Neuronal stem cell (in vitro differentiated cells): ENCODE measurements around the gene EMILIN1.
"Not testable (repeated sequence)": the region's sequence is repeated elsewhere in the genome, so short reads cannot be mapped to it uniquely, and the experiment has no call there.

ENCODE experiments used
- DNase-seq: peaks from one replicate; pipeline ENCODE4 v3.0.0-alpha.2; 2013; ENCODE audit warnings: low spot score
- H2AFZ ChIP-seq: one replicate; pipeline ENCODE4 v1.6.1; 2013; ENCODE audit warnings: mild to moderate bottlenecking, low read length, inconsistent platforms
- H2AK5ac ChIP-seq: 2 replicates; pipeline ENCODE4 v1.6.1; 2013; ENCODE audit warnings: low read depth, mild to moderate bottlenecking, inconsistent platforms, low read length, moderate library complexity, mixed read lengths
- H2BK120ac ChIP-seq: 2 replicates; pipeline ENCODE4 v1.6.1; 2013; ENCODE audit warnings: low read depth, mild to moderate bottlenecking, inconsistent platforms, low read length, moderate library complexity, mixed read lengths
- H2BK12ac ChIP-seq: one replicate; pipeline ENCODE4 v1.6.1; 2013; ENCODE audit warnings: low read length, inconsistent platforms
- H2BK15ac ChIP-seq: 2 replicates; pipeline ENCODE4 v1.6.1; 2013; ENCODE audit warnings: mild to moderate bottlenecking, low read length, inconsistent platforms, mixed read lengths
- H2BK5ac ChIP-seq: one replicate; pipeline ENCODE4 v1.6.1; 2013; ENCODE audit warnings: inconsistent platforms, mild to moderate bottlenecking, low read length, moderate library complexity
- H3K14ac ChIP-seq: one replicate; pipeline ENCODE4 v1.6.1; 2013; ENCODE audit warnings: low read length, inconsistent platforms
- H3K18ac ChIP-seq: 2 replicates; pipeline ENCODE4 v1.6.1; 2013; ENCODE audit warnings: low read length, inconsistent platforms
- H3K23ac ChIP-seq: 2 replicates; pipeline ENCODE4 v1.6.1; 2013; ENCODE audit warnings: low read depth, mild to moderate bottlenecking, mixed read lengths, low read length, inconsistent platforms; ENCODE audit not compliant: poor library complexity
- H3K27ac ChIP-seq: replicated peaks from 3 replicates; pipeline ENCODE4 v1.5.1; 2013; ENCODE audit warnings: low read length, inconsistent platforms
- H3K27me3 ChIP-seq, 3 experiments: 2 replicates each; pipeline ENCODE4 v1.6.1; 2013; ENCODE audit warnings: low read length in 3 of 3, mild to moderate bottlenecking in 2 of 3, inconsistent platforms in 1 of 3, low read depth in 1 of 3, mixed read lengths in 1 of 3, moderate library complexity in 1 of 3; ENCODE audit not compliant: control insufficient read depth in 3 of 3, insufficient read depth in 3 of 3
- H3K36me3 ChIP-seq, 2 donors: replicated peaks in 1 of 2; 2 replicates each; pipeline ENCODE4 v1.6.1; 2013; ENCODE audit warnings: low read length in 2 of 2; ENCODE audit not compliant: control insufficient read depth in 2 of 2, insufficient read depth in 2 of 2
- H3K4ac ChIP-seq: 2 replicates; pipeline ENCODE4 v1.6.1; 2013; ENCODE audit warnings: inconsistent platforms, mild to moderate bottlenecking, low read length, moderate library complexity
- H3K4me1 ChIP-seq, 2 donors: 1 replicate in 1 of 2; 2 replicates in 1 of 2; pipeline ENCODE4 v1.6.1; 2013; ENCODE audit warnings: low read length in 2 of 2, low read depth in 1 of 2; ENCODE audit not compliant: control insufficient read depth in 2 of 2, insufficient read depth in 1 of 2
- H3K4me2 ChIP-seq: one replicate; pipeline ENCODE4 v1.6.1; 2013; ENCODE audit warnings: mild to moderate bottlenecking, low read length, inconsistent platforms; ENCODE audit not compliant: insufficient read depth, poor library complexity, severe bottlenecking
- H3K4me3 ChIP-seq, 2 donors: 2 replicates each; pipeline ENCODE4 v1.5.1; 2013; ENCODE audit warnings: low read length in 2 of 2, mild to moderate bottlenecking in 2 of 2, inconsistent platforms in 1 of 2, moderate library complexity in 1 of 2
- H3K79me1 ChIP-seq: one replicate; pipeline ENCODE4 v1.6.1; 2013; ENCODE audit warnings: low read depth, mild to moderate bottlenecking, inconsistent platforms, low read length, moderate library complexity
- H3K9ac ChIP-seq: one replicate; pipeline ENCODE4 v1.6.1; 2013; ENCODE audit warnings: mild to moderate bottlenecking, low read depth, low read length, inconsistent platforms; ENCODE audit not compliant: poor library complexity
- H3K9me3 ChIP-seq, 2 donors: replicated peaks in 1 of 2; 2 replicates each; pipeline versions ENCODE3 to v1.6.1; 2013; ENCODE audit warnings: low read length in 2 of 2, mild to moderate bottlenecking in 2 of 2, inconsistent platforms in 1 of 2, low read depth in 1 of 2, mixed read lengths in 1 of 2, moderate library complexity in 1 of 2; ENCODE audit not compliant: control insufficient read depth in 2 of 2, insufficient read depth in 1 of 2
- H4K8ac ChIP-seq: one replicate; pipeline ENCODE4 v1.6.1; 2013; ENCODE audit warnings: low read depth, mild to moderate bottlenecking, inconsistent platforms, low read length, moderate library complexity
- H4K91ac ChIP-seq: one replicate; pipeline ENCODE4 v1.6.1; 2013; ENCODE audit warnings: low read length, low read depth, mild to moderate bottlenecking, inconsistent platforms; ENCODE audit not compliant: poor library complexity
- WGBS, 2 donors: extraction: QIAGEN DNeasy Blood & Tissue Kit; methylation state at CpG; one replicate each; pipeline ENCODE4 v1.1.7; 2013; ENCODE audit warnings: missing lambda C conversion rate in 2 of 2, mixed read lengths in 1 of 2; ENCODE audit not compliant: insufficient read length in 2 of 2, insufficient replicate concordance in 1 of 2; ENCODE audit errors: extremely low coverage in 2 of 2; 5-methylcytosine and 5-hydroxymethylcytosine counted together

The EMILIN1 gene

GRCh38 chr2:27111392-27112078 is 33.1 kb downstream of the EMILIN1 start:
- H3K79me1 ChIP-seq, H3K23ac ChIP-seq, H2BK12ac ChIP-seq: not testable (repeated sequence)

GRCh38 chr2:27115519-27115918 is 37.1 kb downstream of the EMILIN1 start:
- Histone ChIP-seq H2AK5ac (no peak overlapping the region), H3K4me1 (peaks cover 5 to 6% of the 10 kb centered on the region in 2 donors), H3K9me3 (peaks cover 0 to 4% of the 10 kb centered on the region in 2 donors), H2BK120ac (no peak overlapping the region), H3K14ac (no peak overlapping the region), H3K18ac (no peak overlapping the region), H3K4ac (no peak overlapping the region), H3K4me3 (no peak overlapping the region), H3K79me1 (no peaks in the 10 kb centered on the region), H3K9ac (no peak overlapping the region), H2AFZ (no peak overlapping the region), H2BK5ac (no peak overlapping the region), H3K4me2 (no peak overlapping the region), H2BK15ac (no peak overlapping the region), H3K27ac (no peak overlapping the region), H3K27me3 (peaks cover 6 to 66% (median 26%) of the 10 kb centered on the region in 3 experiments), H2BK12ac (no peak overlapping the region), H3K36me3 (no peaks in the 10 kb centered on the region), H4K8ac (no peak overlapping the region), H3K23ac (no peak overlapping the region), H4K91ac (no peak overlapping the region)
- no CpG with 5 or more reads among the region's 2 CpGs for WGBS, 2 donors
- no peak for DNase-seq

More at GRCh38 chr2:27111392-27112078, 33.1 kb downstream of the EMILIN1 start:
- not testable (repeated sequence) for H2BK120ac ChIP-seq, H3K14ac ChIP-seq, H3K4me2 ChIP-seq, H3K9ac ChIP-seq, H3K4me3 ChIP-seq, H2AFZ ChIP-seq, H3K4me1 ChIP-seq, H3K9me3 ChIP-seq, H3K36me3 ChIP-seq, H3K4ac ChIP-seq, H3K27ac ChIP-seq, H2BK15ac ChIP-seq, DNase-seq, H4K91ac ChIP-seq, H3K18ac ChIP-seq, H4K8ac ChIP-seq, H2BK5ac ChIP-seq, H2AK5ac ChIP-seq
- no CpG with 5 or more reads among the region's 49 CpGs for WGBS, 2 donors
- H3K27me3 ChIP-seq, result peaks cover 0 to 31% (median 0%) of the 10 kb centered on the region in 3 experiments

- no peak overlapping the region for H2BK120ac ChIP-seq
- no peak overlapping the region for H3K9ac ChIP-seq
- H3K36me3 ChIP-seq, result no peaks in the 10 kb centered on the region
- H3K4me2 ChIP-seq, result peak overlapping the region; percentile 95
- peaks cover 0 to 4% of the 10 kb centered on the region in 2 donors for H3K9me3 ChIP-seq
- no peak overlapping the region for H3K18ac ChIP-seq
- H2BK5ac ChIP-seq, result no peak overlapping the region
- H3K14ac ChIP-seq, result no peak overlapping the region
- no peak overlapping the region for H4K91ac ChIP-seq
- H2BK12ac ChIP-seq, result peak overlapping the region; percentile 26
- peak overlapping the region; percentile 90 for H2AFZ ChIP-seq
- H2BK15ac ChIP-seq, result peak overlapping the region; percentile 43
- peaks cover 6 to 85% (median 30%) of the 10 kb centered on the region in 3 experiments for H3K27me3 ChIP-seq
- H3K4ac ChIP-seq, result no peak overlapping the region
- DNase-seq, result no peak
- no peak overlapping the region for H3K27ac ChIP-seq
- peak overlapping the region; percentile 12 for H3K23ac ChIP-seq
- peaks cover 5 to 6% of the 10 kb centered on the region in 2 donors for H3K4me1 ChIP-seq
- H4K8ac ChIP-seq, result no peak overlapping the region
- WGBS, 2 donors, result no CpG with 5 or more reads among the region's 14 CpGs
- peak overlapping the region in 1 of 2 donors; percentile 76 for H3K4me3 ChIP-seq
- no peaks in the 10 kb centered on the region for H3K79me1 ChIP-seq
- peak overlapping the region; percentile 91 for H2AK5ac ChIP-seq
Measured at GRCh38 chr2:27117995-27118524, 39.6 kb downstream of the EMILIN1 start.

GRCh38 chr2:27118525-27119329 is 40.3 kb downstream of the EMILIN1 start, which contains the start of gene CGREF1:
TSS of gene CGREF1 (minus strand) at chr2:27119128. CDS start at chr2:27104366, 14,762 bp downstream.
- no peaks in the 10 kb centered on the region for H3K79me1 ChIP-seq
- peak within 1 kb of the TSS; percentile 88 for H3K18ac ChIP-seq
- no peak within 1 kb of the TSS for H3K4ac ChIP-seq
- H2AK5ac ChIP-seq, result peak within 1 kb of the TSS; percentile 91
- no peaks in the 10 kb centered on the region for H3K36me3 ChIP-seq
- no peak within 1 kb of the TSS for H2BK120ac ChIP-seq
- peak within 1 kb of the TSS; percentile 95 for H3K4me2 ChIP-seq
- peak within 1 kb of the TSS; percentile 87 for H3K9ac ChIP-seq
- peak within 1 kb of the TSS; percentile 12 for H3K23ac ChIP-seq
- H3K4me1 ChIP-seq, result peaks cover 6 to 8% of the 10 kb centered on the region in 2 donors
- peak within 1 kb of the TSS; percentile 43 for H2BK15ac ChIP-seq
- H2BK12ac ChIP-seq, result peak within 1 kb of the TSS; percentile 59
- H2AFZ ChIP-seq, result peak within 1 kb of the TSS; percentile 90
- H3K27ac ChIP-seq, result no peak within 1 kb of the TSS
- no peak for DNase-seq
- H4K91ac ChIP-seq, result no peak within 1 kb of the TSS
- H3K14ac ChIP-seq, result peak within 1 kb of the TSS; percentile 39
- H4K8ac ChIP-seq, result no peak within 1 kb of the TSS
- no peak within 1 kb of the TSS for H2BK5ac ChIP-seq
- H3K9me3 ChIP-seq, result peaks cover 0 to 4% of the 10 kb centered on the region in 2 donors
- peaks cover 6 to 85% (median 33%) of the 10 kb centered on the region in 3 experiments for H3K27me3 ChIP-seq
- no CpG with 5 or more reads among the region's 84 CpGs for WGBS, 2 donors
- H3K4me3 ChIP-seq, result peak within 1 kb of the TSS; percentile 43 to 76
